Activated CD4-positive, alpha-beta memory T cell treated with anti-CD3 and anti-CD28 coated beads, Interleukin-2, amount 10 ng/mL, durations not matched to agents 7 days and 5 days (primary cell): ENCODE results near the gene UPP1. TPM values are rescaled to one million over a fixed set of nuclear protein-coding genes. Genes with fewer than 3 reads are reported as not detected.
A peak's percentile ranks its signal among the peaks of the same experiment; 100 is the strongest.

Source experiments
- CTCF ChIA-PET: fragments of 350-600 bp; sonication (Branson Sonifier 250); formaldehyde crosslinking; loops from one replicate; lab custom pipeline; 2021; ENCODE audit warnings: antibody characterized with exemption, inconsistent platforms; lab: Charles Lee
- POLR2A ChIA-PET: fragments of 350-600 bp; sonication (Branson Sonifier 250); formaldehyde crosslinking; loops from one replicate; lab custom pipeline; 2021; ENCODE audit warnings: antibody characterized with exemption; lab: Charles Lee
- DNase-seq: peaks from one replicate; pipeline ENCODE4 v3.0.0-alpha.2; 2020
- H3K27ac Mint-ChIP-seq: one replicate; pipeline ENCODE4 v1.8.0; 2021; ENCODE audit warnings: mild to moderate bottlenecking, mixed read lengths
- H3K27me3 Mint-ChIP-seq: one replicate; pipeline ENCODE4 v1.8.0; 2021; ENCODE audit warnings: mixed read lengths
- H3K36me3 Mint-ChIP-seq: one replicate; pipeline ENCODE4 v1.8.0; 2021; ENCODE audit warnings: low read depth, mixed read lengths
- H3K4me1 Mint-ChIP-seq: one replicate; pipeline ENCODE4 v1.8.0; 2021; ENCODE audit warnings: mixed read lengths
- H3K4me3 Mint-ChIP-seq: one replicate; pipeline ENCODE4 v1.8.0; 2021; ENCODE audit warnings: mild to moderate bottlenecking, mixed read lengths
- H3K9me3 Mint-ChIP-seq: one replicate; pipeline ENCODE4 v1.8.0; 2021; ENCODE audit warnings: mixed read lengths
- total RNA-seq, 2 experiments: library from RNA; stranded (reverse); gene quantifications; one replicate each; pipeline ENCODE4 v1.2.3, GENCODE V29; 2021

UPP1 gene
- total RNA-seq, result 100 to 1,000 TPM; 148 to 154 TPM

GRCh38 chr7:48089046-48090003 lies at the start of gene UPP1:
Gene UPP1 (plus strand): TSS chr7:48089265. CDS start chr7:48094784, 5,519 bp downstream.
- H3K27ac Mint-ChIP-seq, result peak within 1 kb of the TSS; percentile 95
- no peaks in the 10 kb centered on the region for H3K9me3 Mint-ChIP-seq
- H3K4me1 Mint-ChIP-seq, result peaks cover 83% of the 10 kb centered on the region
- POLR2A ChIA-PET, result interaction anchor here (0.6 to 12.7 kb wide), 13 partner anchors 7 to 114 kb away, joined by 3 to 165 read pairs (median 5); partner anchors contain the start of gene C7orf57
- no peaks in the 10 kb centered on the region for H3K27me3 Mint-ChIP-seq
- CTCF ChIA-PET, result interaction anchor here (0.6 to 2.4 kb wide), 4 partner anchors 13 to 98 kb away, joined by 4 to 16 read pairs (median 6); no protein-coding TSS in a partner anchor
- H3K36me3 Mint-ChIP-seq, result peaks cover 62% of the 10 kb centered on the region
- DNase-seq, result peak; percentile 96
- H3K4me3 Mint-ChIP-seq, result peak within 1 kb of the TSS; percentile 87

- peaks cover 27% of the 10 kb centered on the region for H3K27me3 Mint-ChIP-seq
- no peaks in the 10 kb centered on the region for H3K9me3 Mint-ChIP-seq
- H3K36me3 Mint-ChIP-seq, result no peaks in the 10 kb centered on the region
- peaks cover 27% of the 10 kb centered on the region for H3K4me1 Mint-ChIP-seq
- no peak for DNase-seq
- H3K4me3 Mint-ChIP-seq, result no peak overlapping the region
- ChIA-PET CTCF (interaction anchor here (1.1 kb wide), 1 partner anchor 49 kb away, joined by 3 read pairs; no protein-coding TSS in a partner anchor), POLR2A (interaction anchor here (1.2 to 2.0 kb wide), 2 partner anchors 42 to 47 kb away, joined by 4 read pairs; partner anchors contain the start of gene UPP1)
- H3K27ac Mint-ChIP-seq, result no peak overlapping the region
Measured at GRCh38 chr7:48040944-48041652, 48.0 kb upstream of the UPP1 start.

GRCh38 chr7:48041653-48041970 lies 47.5 kb upstream of the UPP1 start:
- Mint-ChIP-seq H3K27me3 (peaks cover 22% of the 10 kb centered on the region), H3K27ac (no peak overlapping the region), H3K36me3 (no peaks in the 10 kb centered on the region), H3K9me3 (no peaks in the 10 kb centered on the region), H3K4me3 (no peak overlapping the region), H3K4me1 (peaks cover 28% of the 10 kb centered on the region)
- ChIA-PET CTCF (interaction anchor here (1.1 kb wide), 1 partner anchor 50 kb away, joined by 3 read pairs; no protein-coding TSS in a partner anchor), POLR2A (interaction anchor here (1.2 to 2.0 kb wide), 2 partner anchors 42 to 47 kb away, joined by 4 read pairs; partner anchors contain the start of gene UPP1)
- no peak for DNase-seq

- CTCF ChIA-PET, result interaction anchor here (1.1 kb wide), 1 partner anchor 50 kb away, joined by 3 read pairs; no protein-coding TSS in a partner anchor
- no peaks in the 10 kb centered on the region for H3K36me3 Mint-ChIP-seq
- no peaks in the 10 kb centered on the region for H3K9me3 Mint-ChIP-seq
- POLR2A ChIA-PET, result interaction anchor here (1.6 kb wide), 1 partner anchor 47 kb away, joined by 4 read pairs; the partner anchor contains the start of gene UPP1
- H3K27ac Mint-ChIP-seq, result no peak overlapping the region
- no peak for DNase-seq
- H3K4me1 Mint-ChIP-seq, result peaks cover 31% of the 10 kb centered on the region
- peaks cover 16% of the 10 kb centered on the region for H3K27me3 Mint-ChIP-seq
- no peak overlapping the region for H3K4me3 Mint-ChIP-seq
Measured at GRCh38 chr7:48042216-48042615, 46.8 kb upstream of the UPP1 start.

GRCh38 chr7:48042636-48043035 lies 46.4 kb upstream of the UPP1 start:
- Mint-ChIP-seq H3K4me3 (no peak overlapping the region), H3K9me3 (no peaks in the 10 kb centered on the region), H3K27me3 (peaks cover 12% of the 10 kb centered on the region), H3K27ac (no peak overlapping the region), H3K36me3 (no peaks in the 10 kb centered on the region), H3K4me1 (peaks cover 31% of the 10 kb centered on the region)
- no peak for DNase-seq
- ChIA-PET POLR2A (interaction anchor here (1.6 kb wide), 1 partner anchor 46 kb away, joined by 4 read pairs; the partner anchor contains the start of gene UPP1), CTCF (no interaction called here)

GRCh38 chr7:48045195-48045765 lies 43.8 kb upstream of the UPP1 start:
- no peak for DNase-seq
- Mint-ChIP-seq H3K27ac (no peak overlapping the region), H3K9me3 (no peaks in the 10 kb centered on the region), H3K27me3 (no peaks in the 10 kb centered on the region), H3K4me1 (peaks cover 31% of the 10 kb centered on the region), H3K36me3 (no peaks in the 10 kb centered on the region), H3K4me3 (no peak overlapping the region)
- POLR2A ChIA-PET, result no interaction called here
- CTCF ChIA-PET, result no interaction called here

- DNase-seq, result peak; percentile 34
- Mint-ChIP-seq H3K9me3 (no peaks in the 10 kb centered on the region), H3K27ac (no peak overlapping the region), H3K4me1 (peaks cover 26% of the 10 kb centered on the region), H3K27me3 (no peaks in the 10 kb centered on the region), H3K4me3 (no peak overlapping the region), H3K36me3 (no peaks in the 10 kb centered on the region)
- POLR2A ChIA-PET, result interaction anchor here (1.5 to 1.6 kb wide), 2 partner anchors 42 to 50 kb away, joined by 4 to 5 read pairs; no protein-coding TSS in a partner anchor
- CTCF ChIA-PET, result no interaction called here
Measured at GRCh38 chr7:48046458-48046857, 42.6 kb upstream of the UPP1 start.

- CTCF ChIA-PET, result no interaction called here
- Mint-ChIP-seq H3K36me3 (no peaks in the 10 kb centered on the region), H3K27ac (no peak overlapping the region), H3K4me1 (peaks cover 18% of the 10 kb centered on the region), H3K4me3 (no peak overlapping the region), H3K27me3 (no peaks in the 10 kb centered on the region), H3K9me3 (no peaks in the 10 kb centered on the region)
- no peak for DNase-seq
- POLR2A ChIA-PET, result no interaction called here
Measured at GRCh38 chr7:48048113-48048512, 41.0 kb upstream of the UPP1 start.

- CTCF ChIA-PET, result interaction anchor here (1.0 kb wide), 1 partner anchor 12 kb away, joined by 3 read pairs; no protein-coding TSS in a partner anchor
- no peak overlapping the region for H3K27ac Mint-ChIP-seq
- no peak overlapping the region for H3K4me3 Mint-ChIP-seq
- no peak for DNase-seq
- POLR2A ChIA-PET, result no interaction called here
- H3K27me3 Mint-ChIP-seq, result no peaks in the 10 kb centered on the region
- no peaks in the 10 kb centered on the region for H3K36me3 Mint-ChIP-seq
- H3K4me1 Mint-ChIP-seq, result peaks cover 17% of the 10 kb centered on the region
- no peaks in the 10 kb centered on the region for H3K9me3 Mint-ChIP-seq
Measured at GRCh38 chr7:48049850-48050249, 39.2 kb upstream of the UPP1 start.

- peaks cover 7% of the 10 kb centered on the region for H3K36me3 Mint-ChIP-seq
- H3K4me3 Mint-ChIP-seq, result no peak overlapping the region
- H3K27ac Mint-ChIP-seq, result no peak overlapping the region
- peaks cover 6% of the 10 kb centered on the region for H3K27me3 Mint-ChIP-seq
- peaks cover 2% of the 10 kb centered on the region for H3K4me1 Mint-ChIP-seq
- no peaks in the 10 kb centered on the region for H3K9me3 Mint-ChIP-seq
- POLR2A ChIA-PET, result no interaction called here
- CTCF ChIA-PET, result no interaction called here
- no peak for DNase-seq
Measured at GRCh38 chr7:48052748-48053147, 36.3 kb upstream of the UPP1 start.

- POLR2A ChIA-PET, result no interaction called here
- CTCF ChIA-PET, result no interaction called here
Measured at GRCh38 chr7:48053736-48054135, 35.3 kb upstream of the UPP1 start.

GRCh38 chr7:48058990-48059389 lies 30.1 kb upstream of the UPP1 start:
- CTCF ChIA-PET, result no interaction called here
- peaks cover 11% of the 10 kb centered on the region for H3K27me3 Mint-ChIP-seq

More at GRCh38 chr7:48053736-48054135, 35.3 kb upstream of the UPP1 start:
- Mint-ChIP-seq H3K4me3 (no peak overlapping the region), H3K9me3 (no peaks in the 10 kb centered on the region), H3K4me1 (peaks cover 2% of the 10 kb centered on the region), H3K36me3 (peaks cover 7% of the 10 kb centered on the region), H3K27ac (no peak overlapping the region), H3K27me3 (peaks cover 6% of the 10 kb centered on the region)
- DNase-seq, result no peak

More at GRCh38 chr7:48058990-48059389, 30.1 kb upstream of the UPP1 start:
- Mint-ChIP-seq H3K27ac (no peak overlapping the region), H3K4me1 (peaks cover 2% of the 10 kb centered on the region), H3K36me3 (peaks cover 10% of the 10 kb centered on the region), H3K4me3 (no peak overlapping the region), H3K9me3 (no peaks in the 10 kb centered on the region)
- POLR2A ChIA-PET, result no interaction called here
- no peak for DNase-seq
